GM18909 (cell line): ENCODE results near the gene KIAA0586.
"Not testable (repeated sequence)": the region's sequence is repeated elsewhere in the genome, so short reads cannot be mapped to it uniquely, and the experiment has no call there.

ENCODE experiments used
- ATAC-seq: cut with Tn5 transposase; IDR thresholded peaks from one replicate; pipeline ENCODE4 v1.9.1; 2021; ENCODE audit warnings: mild to moderate bottlenecking; ENCODE audit not compliant: unreplicated experiment, poor library complexity

KIAA0586 gene

GRCh38 chr14:58581389-58581788 is 153.9 kb downstream of the KIAA0586 start:
- ATAC-seq = not testable (repeated sequence)

DNA sequence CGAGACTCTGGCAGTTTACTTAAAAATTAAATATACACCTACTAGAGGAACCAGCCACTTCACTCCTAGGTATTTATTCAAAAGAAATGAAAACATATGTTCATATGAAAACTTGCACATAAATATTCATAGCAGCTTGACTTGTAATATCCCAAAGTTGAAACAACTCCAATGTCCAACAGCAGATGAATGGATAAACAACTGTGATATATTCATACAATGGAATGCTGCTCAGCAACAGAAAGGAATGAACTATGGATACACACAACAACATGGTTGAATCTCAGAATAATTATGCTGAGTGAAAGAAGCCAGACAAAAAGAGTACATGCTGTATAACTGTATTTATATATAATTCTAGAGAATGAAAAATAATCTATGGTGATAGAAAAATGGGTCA is 156.9 kb downstream of the KIAA0586 start:
- ATAC-seq = no peak

- no peak for ATAC-seq
Measured at GRCh38 chr14:58587271-58587670, 159.8 kb downstream of the KIAA0586 start.

DNA sequence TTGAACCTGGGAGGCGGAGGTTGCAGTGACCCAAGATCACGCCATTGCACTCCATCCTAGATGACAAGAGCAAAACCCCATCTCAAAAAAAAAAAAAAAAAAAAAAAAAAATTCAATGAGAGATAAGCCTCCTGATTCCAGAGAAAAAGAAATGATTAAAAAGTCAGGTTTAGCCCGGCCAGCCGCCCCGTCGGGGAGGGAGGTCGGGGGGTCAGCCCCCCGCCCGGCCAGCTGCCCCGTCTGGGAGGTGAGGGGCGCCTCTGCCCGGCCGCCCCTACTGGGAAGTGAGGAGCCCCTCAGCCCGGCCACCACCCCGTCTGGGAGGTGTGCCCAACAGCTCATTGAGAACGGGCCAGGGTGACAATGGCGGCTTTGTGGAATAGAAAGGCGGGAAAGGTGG is 160.8 kb downstream of the KIAA0586 start:
- not testable (repeated sequence) for ATAC-seq

DNA sequence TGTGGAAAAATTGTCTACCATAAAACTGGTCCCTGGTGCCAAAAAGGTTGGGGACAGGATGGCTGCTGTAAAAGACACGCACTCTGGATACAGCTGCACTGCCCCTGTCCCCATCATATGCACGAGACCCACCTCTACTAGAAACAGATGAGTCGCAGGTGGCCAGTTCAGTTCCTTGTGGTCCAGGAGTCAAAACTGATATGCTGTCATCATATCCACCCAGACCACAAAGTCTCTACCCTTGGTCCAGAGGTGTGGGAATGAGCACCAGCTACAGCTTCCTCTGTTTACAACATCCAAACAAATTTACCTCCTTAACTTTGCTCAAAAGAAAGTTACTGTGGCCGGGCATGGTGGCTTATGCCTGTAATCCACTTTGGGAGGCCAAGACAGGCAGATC is 166.5 kb downstream of the KIAA0586 start:
- no peak for ATAC-seq

- ATAC-seq = no peak
Measured at GRCh38 chr14:58597041-58597440, 169.5 kb downstream of the KIAA0586 start.

DNA sequence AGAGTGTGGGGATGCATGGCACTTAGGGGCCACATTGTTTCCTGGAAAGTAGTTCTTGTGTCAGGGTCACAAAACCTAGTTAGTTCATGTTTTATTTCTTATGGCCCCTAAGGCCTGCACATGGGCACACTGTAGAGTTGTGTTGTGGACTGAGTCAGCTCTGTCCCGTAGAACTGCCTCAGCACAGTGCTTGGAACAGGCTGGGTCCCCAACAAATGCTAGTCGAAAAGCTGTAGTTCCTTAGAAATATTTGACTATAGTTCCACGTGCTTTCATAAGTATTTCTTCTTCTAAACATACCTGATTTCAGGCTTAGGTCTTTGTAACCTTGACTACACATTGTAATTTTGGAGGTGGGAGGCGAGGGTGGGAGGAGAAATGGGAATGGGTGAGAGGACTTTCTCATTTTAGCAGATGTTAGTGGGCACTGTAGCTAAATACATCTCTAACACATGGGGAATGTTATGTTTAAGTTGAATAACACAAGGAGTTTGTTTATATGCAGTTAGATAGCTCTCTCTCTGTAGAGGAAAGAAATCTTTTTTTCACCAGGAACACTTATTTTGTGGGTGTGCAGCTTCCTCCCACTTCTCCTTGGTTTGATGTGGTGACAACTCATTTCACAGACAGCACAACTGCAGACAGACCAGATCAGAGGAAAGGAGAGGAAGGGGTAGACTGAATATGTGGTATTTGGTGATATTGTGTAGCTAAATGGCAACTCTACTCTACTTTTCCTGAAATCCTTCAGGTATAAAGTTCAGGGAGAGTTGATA is 170.7 kb downstream of the KIAA0586 start:
- ATAC-seq = no peak

DNA sequence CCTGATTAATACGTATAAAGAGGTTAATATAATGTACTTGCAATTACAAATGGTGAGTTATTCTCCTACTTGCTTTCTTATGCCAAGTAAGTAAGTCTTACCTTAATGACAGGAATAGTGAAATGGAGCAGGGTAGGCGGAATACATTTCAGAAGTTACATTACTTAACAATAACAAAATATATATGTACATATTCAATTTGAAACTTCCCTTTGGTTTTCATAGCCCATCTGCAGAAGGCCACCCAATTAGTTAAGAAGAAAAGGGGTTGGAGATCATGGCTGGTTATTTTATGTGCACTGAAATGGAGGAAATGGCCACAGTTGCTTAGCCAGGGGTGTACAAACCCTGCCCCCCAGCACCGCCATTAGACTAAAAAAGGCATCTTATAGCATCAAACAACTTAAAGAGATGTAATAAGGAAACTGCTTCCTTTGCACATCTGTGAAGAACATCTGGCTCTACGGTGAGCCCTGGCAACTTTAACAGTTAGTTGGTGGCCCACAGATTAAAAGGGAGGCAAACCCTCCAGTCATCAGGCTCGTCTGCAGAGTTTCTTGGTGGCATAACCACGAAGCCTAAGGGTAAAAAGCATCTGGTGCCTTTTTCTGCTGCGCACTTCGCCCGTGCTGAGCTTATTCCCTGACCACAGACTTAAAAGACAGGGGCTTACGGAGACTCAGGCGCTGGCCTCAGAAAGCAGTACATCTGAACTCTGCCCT is 171.4 kb downstream of the KIAA0586 start:
- ATAC-seq = no peak

- ATAC-seq = no peak
Measured at GRCh38 chr14:58599707-58600106, 172.2 kb downstream of the KIAA0586 start.
